Measurements from ENCODE around the gene WDR5.

Gene WDR5

DNA sequence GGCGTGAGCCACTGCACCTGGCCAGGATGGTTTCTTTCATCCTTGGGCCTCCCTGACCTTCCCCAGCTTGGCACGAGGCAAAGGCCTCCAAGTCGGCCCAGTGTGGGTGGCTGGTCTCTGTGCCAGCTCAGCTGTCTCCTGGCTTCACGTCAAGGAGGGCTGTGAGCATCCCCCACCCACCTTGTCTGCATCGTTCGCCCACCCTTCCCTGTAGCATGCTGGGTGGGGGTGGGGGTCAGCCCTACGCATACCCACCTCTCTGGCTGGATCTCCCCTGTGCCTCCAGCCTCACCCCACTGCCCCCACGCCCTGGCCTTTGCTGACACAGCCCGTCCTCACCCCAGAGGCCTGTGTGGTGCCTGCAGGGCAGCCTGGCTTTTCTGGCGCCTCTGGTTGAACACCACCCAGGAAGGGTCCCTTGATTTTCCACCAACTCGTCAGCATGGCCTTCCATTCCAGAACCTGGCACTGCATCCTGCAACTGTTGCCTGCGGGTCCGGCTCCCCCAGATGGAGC is 8.8 kb upstream of the WDR5 start:
- H3K4me3 ChIP-seq (replicated peaks in 1 of 2; ENCODE audit: low read depth in 2 of 2, low read length in 2 of 2), result no peak overlapping the region
- TF ChIP-seq, protein P1, sequence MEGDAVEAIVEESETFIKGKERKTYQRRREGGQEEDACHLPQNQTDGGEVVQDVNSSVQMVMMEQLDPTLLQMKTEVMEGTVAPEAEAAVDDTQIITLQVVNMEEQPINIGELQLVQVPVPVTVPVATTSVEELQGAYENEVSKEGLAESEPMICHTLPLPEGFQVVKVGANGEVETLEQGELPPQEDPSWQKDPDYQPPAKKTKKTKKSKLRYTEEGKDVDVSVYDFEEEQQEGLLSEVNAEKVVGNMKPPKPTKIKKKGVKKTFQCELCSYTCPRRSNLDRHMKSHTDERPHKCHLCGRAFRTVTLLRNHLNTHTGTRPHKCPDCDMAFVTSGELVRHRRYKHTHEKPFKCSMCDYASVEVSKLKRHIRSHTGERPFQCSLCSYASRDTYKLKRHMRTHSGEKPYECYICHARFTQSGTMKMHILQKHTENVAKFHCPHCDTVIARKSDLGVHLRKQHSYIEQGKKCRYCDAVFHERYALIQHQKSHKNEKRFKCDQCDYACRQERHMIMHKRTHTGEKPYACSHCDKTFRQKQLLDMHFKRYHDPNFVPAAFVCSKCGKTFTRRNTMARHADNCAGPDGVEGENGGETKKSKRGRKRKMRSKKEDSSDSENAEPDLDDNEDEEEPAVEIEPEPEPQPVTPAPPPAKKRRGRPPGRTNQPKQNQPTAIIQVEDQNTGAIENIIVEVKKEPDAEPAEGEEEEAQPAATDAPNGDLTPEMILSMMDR (IDR thresholded peaks at IDR 0.05; ENCODE audit: low read depth, low read length), result no peak
- DNase-seq (ENCODE audit: low read depth in 2 of 2), result no peak

DNA sequence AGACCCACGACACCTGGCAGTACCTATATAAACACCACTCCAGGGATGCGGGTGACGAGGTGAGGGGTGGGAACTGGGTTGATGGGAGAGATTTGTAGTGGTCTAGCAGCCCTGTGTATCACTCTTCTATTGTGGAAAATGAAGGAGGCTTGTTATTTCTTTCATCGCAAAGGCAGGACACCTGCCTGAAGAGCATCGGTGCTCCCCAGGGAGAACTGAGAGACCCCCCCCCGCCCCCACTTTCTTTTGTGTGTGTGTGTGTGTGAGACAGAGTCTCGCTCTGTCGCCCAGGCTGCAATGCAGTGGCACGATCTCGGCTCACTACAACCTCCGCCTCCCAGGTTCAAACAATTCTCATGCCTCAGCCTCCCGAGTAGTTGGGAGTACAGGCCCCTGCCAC is 8.3 kb upstream of the WDR5 start:
- TF ChIP-seq, protein P1 (IDR thresholded peaks at IDR 0.05; ENCODE audit: low read depth, low read length), result no peak
- H3K4me3 ChIP-seq (replicated peaks in 1 of 2; ENCODE audit: low read depth in 2 of 2, low read length in 2 of 2), result no peak overlapping the region
- DNase-seq (ENCODE audit: low read depth in 2 of 2), result no peak

DNA sequence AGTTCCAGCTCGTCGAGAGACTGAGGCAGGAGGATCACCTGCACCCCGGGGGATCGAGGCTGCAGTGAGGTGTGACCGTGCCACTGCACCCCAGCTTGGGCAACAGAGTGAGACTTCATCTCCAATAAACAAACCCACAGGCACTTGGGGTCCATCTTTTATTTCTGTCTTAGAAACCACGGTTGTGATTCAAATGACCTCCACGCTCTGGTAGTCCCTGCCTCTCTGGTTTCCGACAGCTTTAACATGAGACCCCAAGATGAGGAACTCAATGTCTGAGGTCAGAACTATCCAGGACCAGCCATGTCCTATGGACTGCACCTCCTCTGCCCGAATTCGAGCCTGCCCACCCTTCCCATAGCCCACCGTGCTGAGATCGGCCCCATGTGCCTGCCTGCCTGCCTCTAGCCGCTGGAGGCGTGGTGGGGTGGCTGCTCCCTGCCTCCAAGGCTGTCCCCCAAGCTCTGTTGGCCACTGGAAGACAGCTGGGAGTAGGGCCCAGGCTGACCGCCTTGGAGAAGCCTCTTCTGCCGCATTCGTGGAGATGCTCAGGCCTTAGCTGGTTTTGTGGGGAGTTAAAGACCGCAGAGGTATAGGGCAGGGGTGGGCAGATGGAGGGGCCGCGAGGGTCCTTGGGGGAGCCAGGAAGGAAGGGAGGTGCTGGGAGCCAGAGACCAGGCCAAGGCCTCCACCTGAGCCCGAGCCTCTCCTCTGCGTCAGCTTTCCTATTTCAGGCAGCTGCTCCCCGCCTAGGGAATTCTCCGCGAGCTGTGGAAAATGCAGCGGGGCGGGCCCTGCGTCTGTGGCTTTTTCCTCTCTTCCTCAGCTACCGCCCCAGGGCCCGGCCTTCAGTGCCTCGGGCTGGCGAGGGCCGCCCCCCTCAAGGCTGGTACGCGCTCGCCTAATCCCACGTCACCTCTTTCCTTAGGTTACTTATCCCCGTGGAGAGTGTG is 6.9 kb upstream of the WDR5 start:
- no peak overlapping the region for H3K4me3 ChIP-seq (replicated peaks in 1 of 2; ENCODE audit: low read depth in 2 of 2, low read length in 2 of 2)
- DNase-seq (ENCODE audit: low read depth in 2 of 2), result no peak
- TF ChIP-seq, protein P1 (IDR thresholded peaks at IDR 0.05; ENCODE audit: low read depth, low read length), result no peak

DNA sequence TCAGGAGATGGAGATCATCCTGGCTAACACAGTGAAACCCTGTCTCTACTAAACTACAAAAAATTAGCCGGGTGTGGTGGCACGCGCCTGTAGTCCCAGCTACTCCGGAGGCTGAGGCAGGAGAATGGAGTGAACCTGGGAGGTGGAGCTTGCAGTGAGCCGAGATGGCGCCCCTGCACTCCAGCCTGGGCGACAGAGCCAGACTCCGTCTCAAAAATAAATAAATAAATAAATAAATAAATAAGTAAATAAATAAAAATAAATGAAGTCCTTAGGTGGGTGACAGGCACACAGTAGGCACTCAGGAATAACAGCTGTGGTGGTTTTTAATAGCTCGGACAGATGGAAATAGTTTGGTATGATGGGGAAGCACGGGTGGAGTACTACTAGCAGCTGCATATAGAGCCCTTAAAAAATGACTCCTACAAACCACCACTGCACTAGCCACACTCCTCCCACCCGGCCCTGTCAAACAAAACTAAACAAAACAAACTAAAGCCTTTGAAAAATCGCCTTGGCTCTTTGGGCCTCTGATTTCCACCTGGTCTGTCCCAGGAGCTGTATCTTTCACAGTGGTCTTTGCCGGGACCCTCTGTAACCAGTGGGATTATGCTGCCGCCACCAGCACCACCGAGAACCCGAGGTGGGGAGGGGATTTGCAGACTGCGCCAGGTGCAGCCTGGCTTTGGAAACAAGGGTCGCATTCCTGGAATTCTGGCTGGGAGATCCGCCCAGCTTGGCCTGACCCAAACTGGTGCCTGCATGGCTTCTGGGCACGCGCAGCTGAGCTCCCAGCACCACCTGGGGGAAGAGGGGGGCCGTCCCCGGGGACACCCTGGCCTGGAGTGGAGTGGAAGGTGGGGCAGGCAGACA is 5.1 kb upstream of the WDR5 start:
- DNase-seq (ENCODE audit: low read depth in 2 of 2), result peak; percentile 11 to 31
- no peak overlapping the region for H3K4me3 ChIP-seq (replicated peaks in 1 of 2; ENCODE audit: low read depth in 2 of 2, low read length in 2 of 2)
- TF ChIP-seq, protein P1 (IDR thresholded peaks at IDR 0.05; ENCODE audit: low read depth, low read length), result no peak

DNA sequence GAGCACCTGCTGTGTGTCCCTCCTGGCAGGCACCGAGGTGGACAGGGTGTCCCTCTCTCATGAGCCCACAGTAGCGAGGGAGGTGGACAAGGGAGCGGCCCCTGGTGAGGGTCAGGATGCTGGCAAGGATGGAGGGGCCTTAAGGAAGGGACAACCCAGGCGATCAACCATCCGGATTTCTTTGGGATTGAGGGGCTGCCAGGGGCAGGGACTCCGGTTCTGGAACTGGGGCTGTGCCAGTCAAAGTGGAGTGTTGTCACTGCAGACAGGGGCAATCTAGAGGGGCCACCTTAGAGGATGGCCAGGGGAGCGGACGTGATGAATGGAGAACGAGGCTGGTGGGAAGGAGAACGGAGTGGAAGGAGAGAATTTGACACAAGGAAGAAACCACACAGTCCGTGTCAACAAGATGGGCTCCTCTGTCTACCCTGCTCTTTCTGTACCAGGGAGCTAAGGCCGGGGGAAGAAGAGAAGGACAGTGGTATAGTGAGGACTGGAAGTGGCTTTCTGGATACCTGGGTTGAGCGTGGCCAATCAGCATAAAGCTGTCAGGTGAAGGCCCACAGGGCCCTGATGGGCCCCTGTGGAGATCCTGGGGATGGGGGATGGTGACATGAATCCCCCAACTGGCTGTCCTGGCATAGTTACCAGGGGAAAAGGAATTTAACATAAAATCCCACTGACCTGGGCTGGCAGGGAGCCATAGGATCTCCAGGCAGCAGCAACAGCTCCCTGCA is 4.2 kb upstream of the WDR5 start:
- DNase-seq (ENCODE audit: low read depth in 2 of 2), result no peak
- TF ChIP-seq, protein P1 (IDR thresholded peaks at IDR 0.05; ENCODE audit: low read depth, low read length), result no peak
- no peak overlapping the region for H3K4me3 ChIP-seq (replicated peaks in 1 of 2; ENCODE audit: low read depth in 2 of 2, low read length in 2 of 2)

DNA sequence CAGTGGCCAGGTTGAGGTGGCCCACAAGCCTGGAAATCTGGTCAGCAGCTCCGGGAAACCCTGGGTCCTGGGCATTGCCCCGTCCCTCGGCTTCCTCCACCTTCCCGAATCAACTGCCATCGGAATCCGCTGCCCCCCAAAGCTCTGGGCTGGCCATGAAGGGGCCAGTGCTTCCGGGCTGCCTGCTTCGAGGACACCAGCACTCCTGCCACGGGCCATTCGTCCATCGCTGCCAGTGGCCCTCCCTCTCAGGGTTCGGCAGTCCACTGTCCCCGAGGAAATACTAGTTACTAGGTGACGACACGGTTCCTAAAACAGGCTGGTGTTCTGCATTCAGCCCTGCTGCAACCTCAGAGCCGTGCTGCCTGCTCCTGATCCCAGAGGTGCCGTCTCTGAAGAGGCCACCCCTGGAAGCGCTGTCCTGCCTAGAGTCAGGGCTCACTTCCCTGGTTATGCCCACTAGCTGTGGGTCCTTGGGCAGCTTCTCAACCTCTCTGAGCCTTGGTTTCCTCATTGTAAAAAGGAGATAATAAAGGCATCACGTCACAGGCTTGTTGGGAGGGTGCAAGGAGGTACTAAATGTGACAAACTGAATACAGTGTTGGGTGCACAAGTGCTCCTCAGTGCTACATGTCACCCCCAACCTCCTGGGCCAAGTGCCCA is 3.5 kb upstream of the WDR5 start:
- no peak for DNase-seq (ENCODE audit: low read depth in 2 of 2)
- no peak overlapping the region for H3K4me3 ChIP-seq (replicated peaks in 1 of 2; ENCODE audit: low read depth in 2 of 2, low read length in 2 of 2)
- TF ChIP-seq, protein P1 (IDR thresholded peaks at IDR 0.05; ENCODE audit: low read depth, low read length), result no peak
